T-helper 9 cell (primary cell): Measurements from ENCODE around the gene MBD5.
"Not testable (repeated sequence)": the region's sequence is repeated elsewhere in the genome, so short reads cannot be mapped to it uniquely, and the experiment has no call there.

Source experiments
- DNase-seq: peaks from one replicate; pipeline ENCODE4 v3.0.0-alpha.2; 2020

Gene MBD5

DNA sequence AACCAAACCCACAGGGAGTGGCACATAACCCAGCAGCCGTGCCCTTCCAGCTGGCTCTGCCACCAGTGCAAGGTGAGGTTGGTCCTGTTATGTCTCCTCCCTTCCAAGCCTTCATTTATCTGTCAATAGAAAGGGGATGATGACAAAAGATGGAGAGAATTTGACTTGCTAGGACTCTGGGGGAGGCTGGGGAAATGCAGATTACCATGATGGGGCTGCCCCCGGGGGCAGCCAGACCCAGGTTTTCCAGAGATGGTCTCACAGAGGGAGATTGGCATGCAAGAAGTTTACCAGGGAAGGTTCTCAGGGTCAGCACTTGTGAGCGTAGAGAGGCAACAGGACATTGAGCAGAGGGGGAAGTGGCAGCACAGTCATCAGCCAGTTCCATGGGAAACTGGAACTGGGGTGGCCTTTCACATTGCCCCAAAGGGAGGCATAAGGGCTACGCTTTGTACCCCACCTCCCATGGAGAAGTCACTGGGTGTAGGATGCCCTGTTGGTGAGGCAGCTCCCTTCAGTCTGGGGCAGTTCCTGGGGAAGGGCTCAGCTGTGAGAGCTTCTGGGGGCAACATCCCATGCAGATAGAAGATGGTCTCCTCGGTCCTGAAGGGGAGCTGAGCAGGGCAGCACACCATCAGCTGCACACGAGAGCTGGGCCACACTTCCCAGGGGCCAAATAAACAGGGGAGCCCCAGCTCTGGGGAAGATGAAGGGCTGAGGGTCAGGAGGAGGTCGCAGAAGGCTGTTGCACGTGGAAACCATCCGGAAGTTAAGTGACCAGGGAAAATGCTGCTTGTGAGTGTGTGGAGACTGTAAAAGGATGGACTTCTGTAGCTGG lies 505.8 kb downstream of the MBD5 start:
- no peak for DNase-seq

DNA sequence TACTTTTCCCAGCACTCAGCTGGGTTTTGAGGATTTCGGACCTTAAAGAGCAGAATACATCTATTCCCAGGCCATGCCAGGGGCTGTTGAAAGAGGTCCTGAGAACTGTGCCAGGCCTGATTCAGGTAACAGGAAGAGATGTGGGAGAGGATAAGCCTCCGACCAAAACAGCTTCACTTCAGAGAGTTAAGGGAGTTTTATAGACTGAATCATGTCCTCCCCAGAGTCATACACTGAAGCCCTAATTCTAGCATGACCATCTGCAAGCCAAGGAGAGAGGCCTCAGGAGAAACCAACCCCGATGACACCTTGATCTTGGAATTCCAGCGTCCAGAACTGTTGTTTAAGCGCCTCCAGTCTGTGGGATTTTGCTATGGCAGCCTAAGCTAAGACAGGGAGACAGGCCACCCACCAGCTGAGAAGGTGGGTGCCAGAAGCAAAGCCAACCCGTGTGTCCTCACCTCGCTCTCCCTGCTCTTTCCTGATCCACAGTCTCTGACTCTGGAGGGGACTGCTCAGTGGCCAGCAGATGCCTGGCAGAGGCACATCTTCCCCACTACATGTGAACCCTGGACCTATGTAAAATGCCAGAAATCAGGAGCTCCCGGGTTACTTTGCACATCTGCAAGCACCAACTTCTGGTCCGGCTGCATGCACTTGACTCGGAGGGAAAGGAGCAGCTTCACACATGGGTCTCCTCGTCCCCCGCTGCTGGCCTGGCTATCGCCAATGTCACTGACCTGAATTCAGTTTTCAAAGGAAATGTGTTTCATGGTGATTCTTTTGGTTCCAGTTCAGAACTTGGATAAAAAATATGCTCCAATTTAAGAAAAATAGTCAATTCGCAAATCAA lies 506.8 kb downstream of the MBD5 start:
- no peak for DNase-seq

DNA sequence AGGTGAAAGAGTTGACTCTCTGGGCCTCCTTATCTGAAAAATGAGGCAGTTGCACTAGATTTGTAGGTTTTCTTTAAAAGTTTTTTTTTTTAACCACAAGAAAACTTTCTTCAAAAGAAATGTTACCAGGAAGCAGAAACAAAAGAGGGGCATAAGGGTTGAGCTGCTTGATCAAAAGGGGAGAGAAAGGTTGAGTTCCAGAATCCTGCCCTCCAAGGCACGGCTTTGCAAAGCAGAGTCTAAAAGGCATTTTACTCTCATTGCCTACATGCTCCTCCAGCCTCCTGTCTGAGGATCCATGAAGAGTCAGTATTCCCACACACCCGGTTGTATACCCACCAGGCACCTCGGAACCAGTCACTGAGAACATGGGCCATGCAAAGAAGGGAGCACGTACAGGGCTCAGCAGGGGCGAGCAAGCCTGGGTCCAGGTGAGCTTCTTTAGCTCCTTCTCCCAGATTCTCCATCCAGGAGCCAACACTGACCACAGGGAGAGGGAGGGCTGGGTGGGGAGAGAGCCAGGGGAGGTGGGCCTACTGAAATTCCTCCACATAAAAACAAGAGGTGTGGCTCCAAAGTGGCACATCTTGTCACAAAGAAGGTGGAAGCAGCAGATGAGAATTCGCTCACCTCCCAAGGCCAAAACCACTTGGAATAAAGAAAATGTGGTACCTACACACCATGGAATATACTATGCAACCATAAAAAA lies 507.6 kb downstream of the MBD5 start:
- no peak for DNase-seq

DNA sequence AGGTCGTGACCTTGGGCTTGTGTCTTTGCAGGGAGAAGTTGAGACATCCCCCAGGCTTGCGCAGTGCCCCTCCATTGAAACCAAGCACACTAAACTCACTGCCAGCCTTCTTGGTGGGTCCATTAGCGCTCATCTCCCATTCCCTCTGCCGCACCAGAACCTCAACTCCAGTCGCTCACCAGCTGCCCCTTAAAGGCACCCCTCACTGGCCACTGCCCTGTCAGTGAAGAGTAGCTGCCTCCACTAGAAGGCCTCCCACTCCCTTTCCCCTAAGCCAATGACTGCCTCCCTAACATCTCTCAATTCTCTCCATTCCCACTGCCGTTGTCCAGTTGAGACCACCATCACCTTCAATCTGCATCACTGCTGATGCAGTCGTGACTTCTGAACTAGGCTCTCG lies 508.9 kb downstream of the MBD5 start:
- DNase-seq = no peak

DNA sequence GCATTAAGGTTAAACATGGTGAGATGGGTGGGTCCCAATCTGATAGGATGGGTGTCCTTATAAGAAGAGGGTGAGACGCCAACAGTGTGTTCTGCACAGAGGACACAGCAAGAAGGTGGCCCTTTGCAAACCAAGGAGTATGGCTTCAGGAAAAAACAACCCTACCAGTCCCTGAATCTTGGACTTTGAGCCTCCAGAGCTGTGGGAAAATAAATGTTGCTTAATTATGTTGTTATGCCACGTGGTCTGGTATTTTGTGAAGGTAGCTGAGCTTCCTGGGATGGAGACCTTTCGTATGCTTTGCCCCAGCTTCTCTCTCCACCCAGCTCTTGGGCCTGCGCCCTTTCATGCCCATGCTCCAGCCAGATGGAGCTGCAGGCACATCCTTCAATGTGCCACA lies 509.5 kb downstream of the MBD5 start:
- DNase-seq = no peak

DNA sequence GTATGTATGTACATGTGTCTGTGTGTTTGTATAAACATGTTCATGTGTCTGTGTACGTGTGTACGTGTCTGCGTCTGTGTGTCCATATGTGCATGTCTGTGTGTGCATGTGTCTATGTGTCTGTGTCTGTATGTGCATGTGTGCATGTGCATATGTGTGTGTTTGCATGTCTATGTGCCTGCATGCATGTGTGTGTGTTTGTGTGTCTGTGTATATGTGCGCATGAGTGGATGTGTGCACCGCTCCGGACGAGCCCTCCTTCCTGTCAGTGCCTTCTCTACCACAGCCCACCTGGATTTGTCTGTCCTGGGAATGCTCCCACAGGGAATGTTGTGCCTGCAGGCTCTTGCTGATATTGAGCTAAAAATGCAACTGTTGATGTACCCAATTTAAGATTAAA lies 510.3 kb downstream of the MBD5 start:
- DNase-seq = no peak

DNA sequence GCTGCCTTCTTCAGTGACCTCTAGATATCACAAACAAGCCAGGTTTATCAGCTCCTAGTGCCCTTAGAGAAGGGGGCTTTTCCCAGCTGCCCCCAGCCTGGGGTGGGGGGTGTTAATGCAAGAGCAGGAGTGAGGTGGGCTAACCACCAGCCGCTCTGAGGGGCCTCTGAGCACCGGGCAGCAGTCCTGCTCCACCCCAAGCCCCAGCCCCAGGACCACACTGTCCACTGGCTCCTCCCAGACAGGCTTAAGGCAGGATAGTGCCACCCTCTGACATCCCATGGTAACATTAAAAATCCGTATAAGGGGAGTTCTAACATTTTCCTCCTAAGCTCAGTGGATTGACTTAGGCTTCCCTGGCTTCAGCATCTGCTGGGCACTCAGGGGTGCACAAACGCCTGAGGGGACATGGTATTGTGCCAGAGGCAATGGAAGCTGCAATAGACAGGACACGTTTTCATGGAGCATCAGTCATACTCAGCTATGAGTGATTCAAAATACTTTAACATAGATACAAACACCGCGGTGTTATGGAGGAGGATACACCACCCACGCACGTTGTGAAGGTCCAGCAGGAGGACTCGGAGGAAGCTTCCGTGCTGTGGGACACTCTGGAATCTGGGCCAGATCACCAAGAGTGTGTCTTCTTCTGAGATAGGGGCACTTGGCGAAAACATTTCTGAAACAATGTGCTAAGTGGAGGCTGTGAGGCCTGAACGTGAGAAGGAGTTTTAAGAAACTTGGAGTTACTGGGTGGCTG lies 511.0 kb downstream of the MBD5 start:
- DNase-seq = no peak

DNA sequence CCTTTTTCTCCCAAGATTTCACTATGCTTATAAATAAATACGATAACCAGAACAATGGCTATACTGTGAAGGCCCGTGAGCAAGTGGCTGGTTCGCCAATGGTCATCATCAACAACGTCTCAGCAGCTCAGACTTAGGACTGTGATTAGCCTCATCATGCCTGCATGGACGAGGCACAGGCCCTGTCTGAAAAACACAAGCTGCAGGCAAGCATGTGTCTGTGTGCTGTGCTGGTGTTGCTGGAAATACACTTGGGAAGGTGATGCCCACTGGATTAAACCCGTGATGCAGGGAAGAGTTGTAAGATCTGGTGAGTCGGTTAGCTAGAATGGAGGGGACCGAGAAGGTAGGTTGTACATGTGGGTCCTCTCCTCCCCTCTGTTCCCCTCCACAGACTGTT lies 512.1 kb downstream of the MBD5 start:
- DNase-seq = no peak

DNA sequence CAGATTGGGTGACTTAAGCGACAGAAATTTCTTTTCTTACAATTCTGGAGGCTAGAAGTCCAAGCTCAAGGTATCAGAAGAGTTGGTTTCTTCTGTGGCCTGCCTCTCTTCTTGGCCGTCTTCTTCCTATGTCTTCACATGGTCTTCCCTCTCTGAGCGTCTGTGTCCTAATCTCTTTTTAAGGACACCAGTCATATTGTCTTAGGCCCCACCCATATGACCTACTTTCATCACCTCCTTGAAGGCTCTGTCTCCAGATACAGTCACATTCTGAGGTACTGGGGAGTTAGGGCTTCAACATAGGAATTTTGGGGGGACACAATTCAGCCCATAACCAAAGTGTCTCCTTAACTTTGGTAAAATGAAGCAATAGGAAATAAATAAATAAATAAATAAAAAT lies 512.8 kb downstream of the MBD5 start:
- DNase-seq = no peak

DNA sequence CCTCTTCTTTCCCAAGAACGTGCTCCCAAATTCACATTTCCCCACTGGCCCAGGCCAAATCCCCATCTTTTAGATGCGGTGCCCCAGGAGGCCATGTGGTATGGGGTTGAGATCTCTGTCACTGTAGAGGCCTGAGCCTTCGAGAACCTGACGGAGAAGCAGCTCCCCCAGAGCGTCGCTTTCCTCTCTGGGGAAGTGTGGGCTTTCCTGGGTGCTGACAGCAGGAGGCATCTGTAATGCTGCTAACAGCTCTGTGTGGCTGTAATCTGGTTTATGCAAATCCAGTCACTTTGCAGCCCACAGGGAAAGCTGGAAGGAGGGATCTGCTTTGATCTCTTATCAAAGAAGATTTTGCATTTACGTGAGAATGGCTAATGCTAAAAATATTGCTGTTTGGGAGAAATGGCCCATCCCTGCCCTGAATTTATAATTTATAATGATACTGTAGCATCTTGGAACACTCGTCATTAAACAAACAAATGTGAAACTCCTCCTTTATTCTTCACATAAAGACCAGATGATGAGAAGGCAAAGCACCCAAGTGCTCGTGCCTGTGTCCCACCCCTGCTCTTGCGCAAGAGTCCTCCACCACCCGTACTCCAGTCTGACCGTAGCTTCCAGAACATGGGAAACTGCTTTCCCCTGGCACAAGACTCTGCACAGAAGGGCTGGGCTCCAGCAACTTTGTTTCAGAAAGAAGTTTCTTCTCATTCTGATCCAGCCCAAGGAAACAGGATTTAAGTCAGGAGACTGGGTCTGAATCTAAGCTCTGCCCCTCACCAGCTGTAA lies 513.7 kb downstream of the MBD5 start:
- no peak for DNase-seq

DNA sequence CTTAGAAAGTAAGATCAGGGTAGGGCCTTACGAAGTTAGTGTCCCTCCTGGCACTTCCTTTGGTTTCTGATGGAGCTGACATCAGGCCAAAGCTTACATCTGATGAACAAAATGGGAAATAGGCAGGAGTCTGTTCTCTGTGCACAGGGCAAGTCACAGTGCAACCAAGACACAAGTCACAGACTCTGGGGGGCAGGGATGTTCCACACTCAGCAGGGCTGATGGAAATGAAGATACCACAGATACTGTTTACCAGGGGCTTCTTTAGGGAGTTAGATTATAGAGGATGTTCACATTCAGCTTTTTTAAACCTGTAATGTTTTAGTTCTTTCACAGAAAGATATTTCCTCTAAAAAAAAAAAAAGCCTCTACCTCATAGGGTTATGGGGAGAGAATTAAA lies 517.5 kb downstream of the MBD5 start:
- DNase-seq = no peak

DNA sequence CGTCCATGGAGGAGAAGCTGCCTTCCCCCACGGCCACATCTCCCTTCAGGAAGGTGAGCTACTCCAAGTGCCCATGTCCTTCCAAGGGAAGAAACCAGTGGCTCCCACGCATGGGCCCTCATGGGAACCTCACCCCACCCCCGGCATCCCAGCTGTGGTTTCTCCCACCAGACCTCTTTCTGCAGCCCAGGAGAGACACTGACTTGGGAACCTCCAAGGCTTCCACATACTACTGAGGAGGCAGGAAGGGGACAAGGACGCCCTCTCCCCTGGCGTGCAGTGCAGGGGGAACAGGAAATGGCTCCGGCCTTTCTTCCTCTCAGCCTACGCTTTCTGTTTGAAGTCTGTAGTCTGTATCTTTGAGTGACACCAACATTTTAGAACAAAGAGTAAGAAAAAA lies 519.1 kb downstream of the MBD5 start:
- DNase-seq = no peak

DNA sequence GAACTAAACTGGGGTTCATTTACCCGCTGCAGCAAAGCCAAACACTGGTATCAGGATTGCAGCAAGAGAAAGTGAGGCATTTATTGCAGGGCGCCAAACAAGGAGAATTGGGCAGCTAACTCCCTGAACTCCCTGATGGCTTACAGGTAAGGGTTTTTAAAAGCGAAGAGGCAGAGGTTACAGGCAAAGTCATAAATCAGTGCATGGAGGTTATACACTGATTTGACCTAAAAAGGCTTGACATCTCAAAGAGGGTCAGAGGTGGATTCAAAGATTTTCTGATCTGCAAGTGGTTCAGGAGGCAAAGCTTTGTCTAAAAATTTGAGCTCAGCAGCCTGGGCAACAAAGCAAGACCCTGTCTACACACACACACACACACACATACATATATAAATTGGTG lies 520.9 kb downstream of the MBD5 start:
- no peak for DNase-seq

DNA sequence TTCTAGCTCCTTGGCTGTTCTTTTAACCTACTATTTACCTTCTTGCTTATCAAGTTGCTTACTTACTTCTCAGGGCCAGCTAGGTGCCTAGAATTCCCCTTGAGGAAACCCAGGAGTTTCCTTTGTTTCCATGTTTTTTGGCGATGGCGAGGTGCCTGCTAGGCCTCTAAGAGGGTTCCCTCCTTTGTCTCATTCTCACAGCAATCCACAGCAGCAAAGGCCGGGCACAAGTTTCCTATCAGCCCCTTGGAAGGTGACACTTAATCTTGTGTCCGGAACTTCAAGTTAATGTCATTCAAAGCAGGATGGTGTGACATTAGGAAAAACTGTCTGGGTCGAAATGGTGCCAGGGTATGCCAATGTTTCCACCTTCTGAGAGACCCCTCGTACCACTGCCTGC lies 521.7 kb downstream of the MBD5 start:
- DNase-seq = no peak

DNA sequence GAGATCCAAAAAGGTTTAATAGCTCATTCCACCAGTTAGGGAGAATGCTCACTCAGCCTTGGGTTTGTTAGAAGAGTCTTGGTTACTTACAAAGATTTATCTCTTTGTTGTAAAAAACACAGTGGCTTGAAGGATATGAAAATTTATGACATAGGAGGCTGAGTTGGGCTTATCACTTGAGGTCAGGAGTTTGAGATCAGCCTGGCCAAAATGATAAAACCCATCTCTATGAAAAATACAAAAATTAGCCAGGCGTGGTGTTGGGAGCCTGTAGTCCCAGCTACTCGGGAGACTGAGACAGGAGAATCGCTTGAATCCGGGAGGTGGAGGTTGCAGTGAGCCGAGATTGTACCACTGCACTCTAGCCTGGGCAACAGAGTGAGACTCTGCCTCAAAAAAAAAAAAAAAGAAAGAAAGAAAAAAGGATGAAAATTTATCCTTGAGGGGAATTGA lies 522.2 kb downstream of the MBD5 start:
- not testable (repeated sequence) for DNase-seq

DNA sequence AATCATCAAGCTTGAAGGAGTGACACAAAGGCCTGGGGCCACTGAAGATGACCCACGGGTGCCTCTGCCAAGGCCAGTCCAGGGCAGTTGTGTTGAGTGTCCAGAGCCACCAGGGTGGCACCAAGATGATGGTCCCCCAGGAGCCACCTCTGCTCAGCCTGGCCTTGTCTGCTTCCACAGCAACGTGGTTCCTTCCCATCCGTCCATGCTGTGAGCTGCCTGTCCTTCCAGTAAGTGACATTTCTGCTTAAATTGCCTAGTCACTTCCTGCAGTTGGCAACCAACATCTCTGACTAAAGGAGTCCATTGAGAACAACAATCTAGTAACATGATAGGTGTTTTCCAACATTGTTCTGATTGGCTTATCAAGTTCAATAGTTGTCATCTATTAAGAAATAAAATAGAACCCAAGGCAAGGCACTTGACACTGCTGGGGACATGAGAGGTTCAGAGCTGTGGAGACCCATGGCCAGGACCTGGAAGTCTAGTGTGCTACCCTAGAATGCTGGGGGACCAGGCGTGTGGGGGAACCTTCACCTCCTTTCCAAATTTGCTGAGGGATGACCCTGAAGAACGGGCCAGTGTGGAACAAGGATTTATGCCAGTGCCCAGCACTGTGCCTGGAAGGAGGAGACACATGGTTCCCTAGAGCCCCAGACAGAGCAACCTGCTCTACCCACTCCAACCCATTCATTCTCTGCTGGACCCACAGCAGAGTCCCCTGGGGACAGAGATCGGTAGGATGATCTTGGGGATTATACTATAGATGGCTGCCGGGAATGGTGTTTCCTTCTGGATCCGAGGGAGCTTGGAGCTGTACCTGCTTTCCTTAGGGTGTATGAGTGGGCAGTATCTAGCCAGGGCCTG lies 524.7 kb downstream of the MBD5 start:
- DNase-seq = no peak

DNA sequence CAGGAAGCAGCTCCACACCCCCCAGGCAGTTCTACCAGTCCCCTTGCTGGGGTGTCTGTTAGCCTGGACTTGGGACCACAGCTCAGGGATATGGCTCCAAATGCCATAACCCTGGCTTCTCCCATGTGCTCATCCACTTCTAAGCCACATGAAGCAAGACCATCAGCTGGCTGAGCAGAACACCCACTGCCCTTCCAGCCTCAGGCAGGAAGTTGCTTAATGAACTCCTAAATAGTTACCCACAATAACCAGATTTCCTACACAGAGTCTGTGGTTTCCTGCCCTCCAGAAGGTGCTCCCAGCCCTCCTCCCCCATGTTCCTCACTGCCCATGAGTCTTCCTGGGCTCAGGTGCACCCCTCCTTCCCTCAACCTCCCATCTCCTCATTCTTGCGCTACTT lies 525.4 kb downstream of the MBD5 start:
- DNase-seq = no peak

DNA sequence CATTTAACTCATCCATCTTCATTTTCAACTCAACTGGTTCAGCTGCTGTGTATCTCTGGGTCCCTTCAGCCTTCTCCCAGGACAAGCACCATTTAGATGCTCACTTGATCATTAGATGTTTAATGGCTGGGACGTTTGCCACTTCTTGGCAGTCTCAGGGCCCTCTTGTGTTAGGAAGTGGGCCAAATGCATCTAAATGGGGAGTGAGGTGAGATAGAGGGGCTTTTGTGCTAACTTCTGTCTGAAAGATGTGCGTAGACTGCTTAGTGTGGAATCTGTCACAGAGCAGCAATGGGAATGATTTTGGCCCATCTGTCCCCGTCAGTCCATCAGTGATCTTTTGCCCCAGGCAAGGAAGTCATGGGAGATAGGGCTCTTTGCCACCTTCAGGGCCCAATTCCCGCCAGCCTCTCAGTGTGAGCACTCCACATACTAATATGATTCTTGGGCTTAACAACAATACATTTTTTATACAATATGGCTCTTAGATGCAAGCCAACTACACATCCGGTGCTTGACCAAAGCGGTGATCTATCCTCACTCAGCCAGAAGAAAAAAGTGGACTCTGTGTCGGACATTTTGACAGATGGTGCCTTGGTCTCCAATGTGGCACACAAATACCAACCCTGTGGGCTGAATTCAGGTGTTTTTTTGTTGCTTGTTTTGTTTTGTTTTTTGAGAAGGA lies 528.0 kb downstream of the MBD5 start:
- no peak for DNase-seq

DNA sequence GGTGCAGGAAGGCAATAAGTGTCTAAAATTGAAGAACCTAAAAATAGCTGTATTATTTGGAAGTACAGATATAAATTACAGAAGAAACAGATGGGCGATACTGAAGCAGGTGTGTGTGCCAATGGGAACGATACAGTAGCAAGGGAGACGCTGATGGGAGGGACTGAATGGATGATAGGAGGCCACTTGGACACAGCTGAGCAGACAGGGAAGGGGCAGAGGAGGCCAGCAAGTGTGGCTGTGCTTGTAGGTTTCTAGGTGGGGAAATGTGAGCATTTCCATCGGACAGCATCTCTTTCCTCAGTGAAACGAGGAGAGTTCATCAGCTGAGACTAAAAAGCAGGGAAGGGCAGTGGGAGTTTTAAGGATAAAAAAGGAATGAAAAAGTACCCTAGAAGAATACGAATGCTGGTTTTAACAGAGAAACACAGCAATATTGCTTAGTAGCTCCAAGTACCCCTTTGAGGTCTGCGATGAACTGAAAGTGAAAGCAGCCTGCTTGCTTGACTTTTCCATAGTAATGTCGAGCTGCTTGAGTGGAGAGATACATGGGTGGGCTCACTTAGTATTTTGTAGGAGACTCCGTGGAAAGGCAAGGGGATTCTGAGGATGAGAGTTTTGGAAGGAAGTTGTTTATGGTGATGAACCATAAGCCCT lies 531.9 kb downstream of the MBD5 start:
- DNase-seq = no peak
